Dermis microvascular lymphatic vessel endothelial cell (primary cell): ENCODE results near the gene SLC16A8. TPM values are rescaled to one million over a fixed set of nuclear protein-coding genes. Genes with fewer than 3 reads are reported as not detected.

Experiments used
- DNase-seq, 2 donors: peaks; one replicate each; pipeline versions ENCODE4 v3.0.0 to v3.0.0-alpha.2; 2010; ENCODE audit warnings: low read depth in 2 of 2
- total RNA-seq: library from RNA; depleted of rRNA; stranded (reverse); fragments of >200 nt; gene quantifications from 2 replicates; pipeline ENCODE4 v1.2.1, GENCODE V29; 2014

Gene SLC16A8
- total RNA-seq, 1 donor from 2014 or later = under 0.01 TPM

- DNase-seq = no peak
Measured at GRCh38 chr22:38072322-38073149, 11.4 kb downstream of the SLC16A8 start.

- no peak for DNase-seq
Measured at GRCh38 chr22:38071421-38072321, 12.3 kb downstream of the SLC16A8 start.

- DNase-seq = no peak
Measured at GRCh38 chr22:38070250-38070921, 13.6 kb downstream of the SLC16A8 start.

- peak in 1 of 2 donors; percentile 59 for DNase-seq
Measured at GRCh38 chr22:38069372-38070249, 14.4 kb downstream of the SLC16A8 start.

GRCh38 chr22:38068641-38069371 is 15.2 kb downstream of the SLC16A8 start:
- no peak for DNase-seq

- DNase-seq = no peak
Measured at GRCh38 chr22:38067761-38068360, 16.1 kb downstream of the SLC16A8 start.

GRCh38 chr22:38067028-38067415 is 17.0 kb downstream of the SLC16A8 start:
- no peak for DNase-seq

GRCh38 chr22:38066381-38067027 is 17.5 kb downstream of the SLC16A8 start:
- no peak for DNase-seq

GRCh38 chr22:38065539-38065938 is 18.4 kb downstream of the SLC16A8 start:
- no peak for DNase-seq

- no peak for DNase-seq
Measured at GRCh38 chr22:38062791-38063190, 21.2 kb downstream of the SLC16A8 start.

- peak; percentile 84 for DNase-seq
Measured at GRCh38 chr22:38056969-38057891, 26.8 kb downstream of the SLC16A8 start, which contains the start of gene PICK1. Gene PICK1, plus strand, starts transcription at chr22:38057404. Its CDS starts 406 bp downstream, at chr22:38057810.

GRCh38 chr22:38051900-38052862 is 31.8 kb downstream of the SLC16A8 start:
- peak; percentile 50 to 81 for DNase-seq

- DNase-seq = no peak
Measured at GRCh38 chr22:38051261-38051660, 32.7 kb downstream of the SLC16A8 start.

- DNase-seq = no peak
Measured at GRCh38 chr22:38050720-38051119, 33.3 kb downstream of the SLC16A8 start.

- no peak for DNase-seq
Measured at GRCh38 chr22:38049812-38050619, 34.0 kb downstream of the SLC16A8 start.
